ENCODE data around the gene RALGAPA2.
"Not testable (repeated sequence)": the region's sequence is repeated elsewhere in the genome, so short reads cannot be mapped to it uniquely, and the experiment has no call there.

The RALGAPA2 gene

DNA sequence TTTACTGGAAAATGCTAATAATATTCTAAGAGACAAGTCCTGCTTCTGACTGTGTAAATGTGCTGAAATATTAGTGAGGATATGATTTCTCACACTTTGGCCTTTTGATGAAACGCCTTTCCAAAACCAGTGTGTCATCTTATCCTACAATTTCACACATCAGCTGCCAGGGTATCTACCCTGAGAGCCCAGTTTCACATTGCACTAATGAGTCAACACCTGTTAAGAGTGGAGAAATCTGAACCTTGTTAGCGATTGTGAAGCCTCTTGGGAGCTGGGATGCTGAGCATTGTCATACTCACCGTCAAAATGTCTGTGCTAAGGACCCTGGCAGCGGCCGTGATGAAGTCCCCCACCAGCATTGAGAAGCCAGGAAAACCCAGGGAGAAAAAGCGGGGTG, 166.0 kb downstream of the RALGAPA2 start:
- Mint-ChIP-seq H3K27ac (no peak overlapping the region), H3K27me3 (no peaks in the 10 kb centered on the region), H3K4me3 (no peak overlapping the region), H3K4me1 (peaks cover 21% of the 10 kb centered on the region), H3K9me3 (no peaks in the 10 kb centered on the region), H3K36me3 (peaks cover 45% of the 10 kb centered on the region)
- no peak for ATAC-seq

DNA sequence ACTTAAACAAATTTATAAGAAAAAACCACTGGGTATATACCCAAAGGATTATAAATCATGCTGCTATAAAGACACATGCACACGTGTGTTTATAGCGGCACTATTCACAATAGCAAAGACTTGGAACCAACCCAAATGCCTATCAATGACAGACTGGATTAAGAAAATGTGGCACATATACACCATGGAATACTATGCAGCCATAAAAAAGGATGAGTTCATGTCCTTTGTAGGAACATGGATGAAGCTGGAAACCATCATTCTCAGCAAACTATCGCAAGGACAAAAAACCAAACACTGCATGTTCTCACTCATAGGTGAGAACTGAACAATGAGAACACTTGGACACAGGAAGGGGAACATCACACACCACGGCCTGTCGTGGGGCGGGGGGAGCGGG, 169.1 kb downstream of the RALGAPA2 start:
- not testable (repeated sequence) for ATAC-seq, H3K4me3 Mint-ChIP-seq, H3K27me3 Mint-ChIP-seq, H3K9me3 Mint-ChIP-seq, H3K27ac Mint-ChIP-seq
- peaks cover 21% of the 10 kb centered on the region for H3K4me1 Mint-ChIP-seq
- H3K36me3 Mint-ChIP-seq: peaks cover 54% of the 10 kb centered on the region

DNA sequence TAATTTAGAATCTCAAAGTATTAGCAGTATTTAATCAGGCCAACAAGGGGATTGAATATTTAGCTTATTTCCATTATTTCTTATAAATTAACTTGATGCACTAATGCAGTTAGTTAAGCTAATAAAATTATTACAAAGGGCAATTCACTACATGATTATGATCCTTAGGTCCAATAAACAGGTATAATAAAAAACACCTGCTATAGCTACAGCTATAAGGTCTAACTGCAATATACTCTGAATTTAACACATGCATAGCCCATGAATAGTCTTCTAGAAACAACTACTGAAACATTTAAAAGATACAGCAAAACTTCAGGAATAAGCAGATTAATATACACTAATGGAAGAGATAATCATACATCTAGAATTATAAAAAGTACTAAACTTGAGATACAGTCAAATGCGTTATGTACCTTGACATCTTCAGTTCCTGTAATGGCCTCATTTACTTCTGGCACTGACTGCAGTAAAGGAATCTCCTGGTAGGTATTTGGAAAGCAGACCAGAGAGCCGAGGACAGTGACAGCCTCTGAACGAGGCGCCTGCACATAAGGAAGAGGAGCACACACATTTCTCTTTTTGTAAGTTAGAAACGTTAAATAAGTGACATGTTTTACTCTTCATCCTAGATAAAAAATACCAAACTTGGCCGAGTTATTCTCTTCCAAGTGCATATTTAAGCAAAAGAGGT, 176.1 kb downstream of the RALGAPA2 start:
- Mint-ChIP-seq H3K4me1 (no peaks in the 10 kb centered on the region), H3K4me3 (no peak overlapping the region), H3K36me3 (peaks cover 34% of the 10 kb centered on the region), H3K27me3 (no peaks in the 10 kb centered on the region), H3K27ac (no peak overlapping the region), H3K9me3 (no peaks in the 10 kb centered on the region)
- ATAC-seq: no peak

DNA sequence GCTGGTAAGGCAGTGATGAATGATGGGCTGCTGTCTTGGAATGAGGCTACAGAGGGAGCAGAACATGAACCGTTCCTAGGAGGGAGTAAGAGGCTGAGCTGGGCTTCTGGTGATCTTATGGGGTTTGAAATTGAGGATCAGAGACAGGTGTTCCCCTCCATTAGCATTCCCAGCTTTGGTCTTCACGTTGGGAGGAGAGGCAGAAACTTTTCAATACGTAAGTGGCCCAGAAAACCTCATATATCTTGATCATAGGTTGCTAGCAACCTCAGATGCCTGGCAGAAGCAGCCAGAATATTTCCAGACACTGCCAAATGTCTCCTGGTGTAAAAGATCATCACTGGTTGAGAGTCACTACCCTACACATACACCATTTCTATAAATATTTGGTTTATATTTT, 177.4 kb downstream of the RALGAPA2 start:
- ATAC-seq: no peak
- H3K36me3 Mint-ChIP-seq: peaks cover 39% of the 10 kb centered on the region
- H3K27ac Mint-ChIP-seq: no peak overlapping the region
- no peaks in the 10 kb centered on the region for H3K9me3 Mint-ChIP-seq
- no peaks in the 10 kb centered on the region for H3K27me3 Mint-ChIP-seq
- no peak overlapping the region for H3K4me3 Mint-ChIP-seq
- H3K4me1 Mint-ChIP-seq: no peaks in the 10 kb centered on the region

DNA sequence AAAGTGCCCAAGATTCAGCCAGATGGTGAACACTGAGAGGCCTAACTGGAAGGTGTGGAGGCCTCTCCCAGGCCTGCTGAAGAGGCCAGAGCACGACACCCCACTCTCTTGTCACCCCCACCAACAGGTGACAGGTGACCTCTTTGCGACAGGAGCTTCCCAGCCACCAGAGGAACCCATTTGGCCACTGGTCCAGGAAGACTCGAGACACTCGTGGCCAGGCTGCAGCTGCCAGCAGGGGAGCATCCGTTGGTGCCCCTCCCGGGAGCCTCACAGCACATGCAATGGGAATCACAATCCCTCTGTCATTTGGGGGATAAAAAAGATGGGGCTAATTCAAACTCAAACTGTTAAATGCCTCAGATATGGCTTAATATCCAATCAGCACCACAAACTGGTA, 181.2 kb downstream of the RALGAPA2 start:
- H3K36me3 Mint-ChIP-seq: peaks cover 35% of the 10 kb centered on the region
- H3K4me1 Mint-ChIP-seq: no peaks in the 10 kb centered on the region
- no peak overlapping the region for H3K27ac Mint-ChIP-seq
- no peaks in the 10 kb centered on the region for H3K9me3 Mint-ChIP-seq
- ATAC-seq: no peak
- no peaks in the 10 kb centered on the region for H3K27me3 Mint-ChIP-seq
- no peak overlapping the region for H3K4me3 Mint-ChIP-seq

DNA sequence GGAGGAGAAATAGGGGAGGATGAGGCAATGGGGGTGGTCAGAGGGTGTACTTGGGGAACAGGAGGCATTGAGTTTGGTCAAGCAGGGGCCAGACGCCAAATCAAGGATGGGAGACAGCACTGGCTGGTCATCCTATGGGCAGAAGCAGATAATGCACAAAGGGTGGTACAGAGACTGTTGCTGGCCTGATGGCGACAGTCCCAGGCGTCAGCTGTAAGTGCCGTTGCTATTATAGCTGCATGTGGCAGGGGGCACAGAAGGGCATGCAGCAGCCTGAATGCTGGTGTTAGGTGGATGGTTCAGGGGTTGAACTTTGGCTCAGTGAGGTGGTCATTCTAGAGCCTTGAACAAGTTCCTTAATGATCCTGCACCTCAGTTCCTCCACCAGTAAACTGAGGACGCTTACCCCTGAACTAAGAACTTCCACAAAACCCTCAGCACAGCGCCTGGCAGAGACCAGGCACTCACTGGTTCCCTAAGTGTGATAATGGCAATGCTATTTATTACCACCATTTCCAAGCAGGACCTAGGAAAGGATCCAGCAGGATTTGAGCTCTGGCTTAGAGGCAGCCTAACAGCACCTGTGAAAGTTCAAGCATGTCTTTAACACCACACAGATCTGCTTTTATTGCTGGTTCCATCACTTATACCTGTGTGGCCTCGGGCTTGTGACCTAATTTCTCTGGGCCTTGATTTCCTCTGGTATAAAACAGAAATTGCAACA, 181.9 kb downstream of the RALGAPA2 start:
- Mint-ChIP-seq H3K4me1 (no peaks in the 10 kb centered on the region), H3K27ac (no peak overlapping the region), H3K9me3 (no peaks in the 10 kb centered on the region), H3K4me3 (no peak overlapping the region), H3K36me3 (peaks cover 35% of the 10 kb centered on the region), H3K27me3 (no peaks in the 10 kb centered on the region)
- no peak for ATAC-seq

DNA sequence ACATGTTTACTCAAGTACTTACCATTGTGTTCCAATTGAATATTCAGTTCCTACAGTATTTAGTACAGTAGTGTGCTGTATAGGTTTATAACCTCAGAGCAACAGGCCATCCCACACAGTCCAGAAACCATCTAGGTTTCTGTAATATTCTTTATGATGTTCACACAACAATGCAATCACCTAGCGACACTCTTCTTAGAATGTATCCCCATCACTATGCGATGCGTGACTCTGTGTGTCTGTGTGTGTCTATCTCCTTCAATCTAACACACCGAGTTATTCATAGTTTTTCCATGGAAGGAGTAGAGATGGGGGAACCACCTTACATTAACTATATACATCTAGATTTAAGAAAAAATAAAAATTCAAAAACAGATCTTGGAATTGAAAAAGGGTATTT, 182.8 kb downstream of the RALGAPA2 start:
- H3K9me3 Mint-ChIP-seq: no peaks in the 10 kb centered on the region
- H3K4me1 Mint-ChIP-seq: no peaks in the 10 kb centered on the region
- peaks cover 35% of the 10 kb centered on the region for H3K36me3 Mint-ChIP-seq
- H3K27ac Mint-ChIP-seq: no peak overlapping the region
- H3K27me3 Mint-ChIP-seq: no peaks in the 10 kb centered on the region
- ATAC-seq: no peak
- H3K4me3 Mint-ChIP-seq: no peak overlapping the region

DNA sequence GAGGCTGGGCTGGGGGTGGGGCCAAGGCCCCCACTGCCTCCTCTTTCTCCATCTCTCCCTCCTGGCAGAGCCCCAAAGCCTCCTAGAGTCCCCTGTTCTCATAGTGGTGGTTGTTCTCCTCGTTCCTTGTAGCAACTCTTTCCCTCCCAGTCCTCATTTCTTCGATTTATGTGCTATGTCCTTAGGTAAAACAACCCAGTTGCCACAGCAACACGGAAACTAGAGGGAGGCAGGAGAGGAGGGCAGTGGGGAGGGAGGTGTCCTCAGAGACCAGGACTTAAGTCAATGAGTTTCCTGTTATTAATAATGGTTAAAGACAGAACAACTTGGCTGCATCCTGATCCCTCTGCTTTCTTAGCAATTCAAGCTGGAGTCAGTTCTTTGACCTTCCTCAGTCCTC, 183.6 kb downstream of the RALGAPA2 start:
- Mint-ChIP-seq H3K27ac (no peak overlapping the region), H3K4me3 (no peak overlapping the region), H3K27me3 (no peaks in the 10 kb centered on the region), H3K36me3 (peaks cover 32% of the 10 kb centered on the region), H3K4me1 (no peaks in the 10 kb centered on the region), H3K9me3 (no peaks in the 10 kb centered on the region)
- no peak for ATAC-seq

DNA sequence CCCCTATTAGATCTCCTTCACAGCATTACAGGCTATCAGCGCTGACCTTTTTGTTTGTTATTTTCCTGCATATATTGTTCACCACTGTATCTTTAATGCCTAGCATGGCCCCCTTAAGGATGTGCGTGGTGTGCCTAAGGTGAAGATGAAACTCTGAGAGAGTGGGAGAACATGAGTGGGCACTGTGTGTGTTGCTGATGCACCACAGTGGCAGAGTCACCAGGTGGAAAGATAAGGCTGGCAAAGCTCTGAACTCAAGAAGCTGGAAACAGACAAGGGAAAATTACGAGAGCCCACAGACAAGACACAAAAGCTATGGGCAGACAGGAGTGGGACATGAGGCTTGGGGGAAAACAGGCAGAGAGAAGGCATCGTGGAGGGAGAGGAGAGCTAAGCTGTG, 184.8 kb downstream of the RALGAPA2 start:
- Mint-ChIP-seq H3K36me3 (peaks cover 27% of the 10 kb centered on the region), H3K9me3 (no peaks in the 10 kb centered on the region), H3K4me1 (no peaks in the 10 kb centered on the region), H3K27me3 (no peaks in the 10 kb centered on the region), H3K27ac (no peak overlapping the region), H3K4me3 (no peak overlapping the region)
- no peak for ATAC-seq

DNA sequence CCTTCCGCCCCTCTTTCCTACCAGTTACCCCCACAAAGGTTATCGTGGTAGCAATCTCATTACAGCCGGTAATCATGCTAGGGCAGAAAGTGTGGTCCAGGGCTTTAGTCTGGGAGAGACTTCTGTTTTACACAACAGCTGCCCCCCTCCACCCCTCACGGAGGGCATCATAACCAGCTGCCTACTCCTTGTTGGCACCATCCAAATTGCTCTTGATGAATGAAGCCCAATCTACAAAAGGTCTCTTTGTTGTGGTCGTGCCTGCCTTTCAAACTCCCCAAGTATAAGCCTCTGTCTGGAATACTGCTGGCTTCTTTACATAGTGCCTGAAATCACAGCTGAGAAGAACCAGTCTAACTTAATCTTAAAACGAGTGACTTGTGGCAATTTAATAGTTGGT, 186.7 kb downstream of the RALGAPA2 start:
- no peaks in the 10 kb centered on the region for H3K27me3 Mint-ChIP-seq
- no peaks in the 10 kb centered on the region for H3K4me1 Mint-ChIP-seq
- H3K36me3 Mint-ChIP-seq: peaks cover 31% of the 10 kb centered on the region
- no peak overlapping the region for H3K27ac Mint-ChIP-seq
- no peak overlapping the region for H3K4me3 Mint-ChIP-seq
- H3K9me3 Mint-ChIP-seq: no peaks in the 10 kb centered on the region
- no peak for ATAC-seq

DNA sequence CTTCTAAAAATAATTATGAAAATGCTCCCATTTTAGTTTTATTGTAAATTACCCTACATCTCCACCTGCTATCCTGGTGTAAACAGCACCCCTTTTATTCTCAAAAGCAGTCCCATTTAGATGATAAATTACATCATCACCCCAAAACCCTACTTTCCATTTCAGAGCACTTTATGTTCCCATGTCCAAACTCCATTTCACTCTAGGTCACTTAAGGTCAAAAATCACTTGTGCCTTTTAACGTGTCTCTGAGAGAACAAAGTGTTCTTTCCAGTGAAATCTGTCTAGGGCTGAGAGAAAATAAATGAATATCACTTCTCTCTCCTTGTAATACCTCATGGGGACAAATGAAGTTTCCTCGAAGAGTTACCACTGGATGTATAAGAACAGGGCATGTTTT, 187.2 kb downstream of the RALGAPA2 start:
- Mint-ChIP-seq H3K9me3 (no peaks in the 10 kb centered on the region), H3K4me1 (no peaks in the 10 kb centered on the region), H3K4me3 (no peak overlapping the region), H3K27me3 (no peaks in the 10 kb centered on the region), H3K27ac (no peak overlapping the region), H3K36me3 (peaks cover 33% of the 10 kb centered on the region)
- ATAC-seq: no peak

DNA sequence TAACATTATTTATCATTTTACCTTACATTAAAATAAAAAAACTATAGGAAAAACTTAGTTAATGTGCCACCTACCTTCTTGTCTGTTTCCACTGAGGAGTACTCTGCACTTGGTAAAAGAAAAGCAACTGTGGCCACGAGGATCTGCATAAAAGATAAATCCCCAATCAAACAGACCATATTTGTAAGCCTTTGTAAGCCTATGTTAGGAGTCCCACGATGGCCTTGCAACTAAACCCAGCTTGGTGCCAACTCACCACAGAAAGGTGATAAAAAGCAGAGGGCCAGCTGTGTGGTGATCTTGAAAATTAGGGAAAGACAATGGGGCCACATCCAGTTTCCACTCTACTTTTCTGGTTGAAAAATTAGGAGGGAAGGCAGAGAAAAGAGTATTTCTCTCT, 187.7 kb downstream of the RALGAPA2 start:
- H3K9me3 Mint-ChIP-seq: no peaks in the 10 kb centered on the region
- H3K27ac Mint-ChIP-seq: no peak overlapping the region
- H3K27me3 Mint-ChIP-seq: no peaks in the 10 kb centered on the region
- no peak overlapping the region for H3K4me3 Mint-ChIP-seq
- no peaks in the 10 kb centered on the region for H3K4me1 Mint-ChIP-seq
- ATAC-seq: no peak
- H3K36me3 Mint-ChIP-seq: peaks cover 32% of the 10 kb centered on the region

DNA sequence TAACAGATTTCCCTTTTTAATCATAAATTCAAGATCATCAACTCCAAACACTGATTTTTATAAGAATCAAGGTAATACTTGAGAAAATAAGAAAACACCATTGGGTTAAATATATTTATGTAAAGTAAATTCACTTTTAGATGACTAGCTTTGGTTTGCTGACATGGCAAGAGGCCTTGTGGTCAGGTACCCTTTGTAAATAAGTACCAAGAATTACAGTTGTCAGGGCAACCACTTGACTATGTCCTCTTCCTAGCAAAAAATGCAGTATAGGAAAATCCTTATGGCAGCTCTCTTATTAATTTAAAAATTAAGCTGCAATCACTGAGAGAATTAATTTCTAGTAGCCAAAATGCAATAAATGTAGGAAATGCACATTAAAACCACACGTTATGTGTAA, 190.7 kb downstream of the RALGAPA2 start:
- H3K4me3 Mint-ChIP-seq: no peak overlapping the region
- H3K36me3 Mint-ChIP-seq: peaks cover 39% of the 10 kb centered on the region
- H3K4me1 Mint-ChIP-seq: no peaks in the 10 kb centered on the region
- no peaks in the 10 kb centered on the region for H3K27me3 Mint-ChIP-seq
- ATAC-seq: no peak
- no peak overlapping the region for H3K27ac Mint-ChIP-seq
- H3K9me3 Mint-ChIP-seq: no peaks in the 10 kb centered on the region

DNA sequence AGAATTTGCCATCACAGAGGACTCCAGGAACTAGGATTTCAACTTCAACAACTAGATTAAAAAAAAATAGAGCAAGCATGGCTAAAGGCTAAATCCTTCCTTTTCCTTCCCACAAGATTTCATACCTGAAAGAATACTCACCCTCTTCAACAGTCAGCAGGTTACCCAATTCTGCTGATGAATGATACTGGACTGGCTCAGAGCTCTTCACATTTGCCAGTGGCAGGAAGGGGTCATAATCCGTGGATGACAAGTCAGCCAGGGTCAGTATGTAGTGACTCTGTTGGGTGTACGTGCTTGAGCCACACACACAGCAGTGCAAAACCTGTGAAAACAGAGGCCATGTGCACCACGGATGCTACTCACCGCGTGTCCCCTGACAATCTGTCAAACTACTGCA, 191.7 kb downstream of the RALGAPA2 start:
- Mint-ChIP-seq H3K4me1 (no peaks in the 10 kb centered on the region), H3K27me3 (no peaks in the 10 kb centered on the region), H3K27ac (no peak overlapping the region), H3K9me3 (no peaks in the 10 kb centered on the region), H3K36me3 (peaks cover 47% of the 10 kb centered on the region), H3K4me3 (no peak overlapping the region)
- no peak for ATAC-seq

DNA sequence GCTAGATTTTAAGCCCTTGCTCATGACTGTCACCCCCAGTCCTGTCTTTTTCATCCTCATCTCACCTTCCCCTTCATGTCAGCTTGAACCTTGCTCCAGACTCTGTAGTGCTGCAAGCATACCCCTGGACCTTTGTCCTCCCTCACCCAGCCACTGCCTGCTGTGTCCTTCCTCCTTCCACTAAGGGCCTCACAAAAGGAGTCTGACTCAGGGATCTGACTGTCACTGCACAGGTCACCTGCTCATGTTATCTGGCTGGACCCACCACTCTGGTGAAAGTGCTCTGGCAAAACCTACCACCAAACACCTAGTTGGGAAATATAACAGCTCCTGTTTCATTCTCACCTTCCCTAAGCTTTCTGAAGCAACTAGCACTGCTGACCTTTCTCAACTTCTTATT, 193.2 kb downstream of the RALGAPA2 start:
- Mint-ChIP-seq H3K4me1 (no peaks in the 10 kb centered on the region), H3K36me3 (peaks cover 60% of the 10 kb centered on the region), H3K27me3 (no peaks in the 10 kb centered on the region), H3K9me3 (peaks cover 2% of the 10 kb centered on the region), H3K4me3 (no peak overlapping the region), H3K27ac (no peak overlapping the region)
- ATAC-seq: no peak

DNA sequence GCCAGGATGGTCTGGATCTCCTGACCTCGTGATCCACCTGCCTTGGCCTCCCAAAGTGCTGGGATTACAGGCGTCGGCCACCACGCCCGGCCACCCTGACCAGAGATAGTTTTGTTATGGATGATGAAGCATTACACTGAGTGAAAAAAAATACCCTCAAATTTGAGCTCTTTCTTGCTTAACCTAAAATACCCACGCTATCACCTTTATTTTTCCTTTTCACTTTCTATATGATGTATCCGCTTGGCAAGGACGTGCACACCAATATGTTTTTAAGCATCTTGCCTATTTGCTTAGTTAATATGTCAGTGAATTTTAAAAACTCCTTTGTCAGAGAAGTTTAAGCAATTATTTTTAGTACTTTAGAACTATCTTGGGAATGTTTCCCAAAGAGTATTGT, 194.2 kb downstream of the RALGAPA2 start:
- H3K4me3 Mint-ChIP-seq: no peak overlapping the region
- peaks cover 70% of the 10 kb centered on the region for H3K36me3 Mint-ChIP-seq
- H3K9me3 Mint-ChIP-seq: peaks cover 7% of the 10 kb centered on the region

More for the DNA sequence above, 194.2 kb downstream of the RALGAPA2 start:
- H3K27me3 Mint-ChIP-seq: no peaks in the 10 kb centered on the region
- no peak for ATAC-seq
- H3K27ac Mint-ChIP-seq: no peak overlapping the region
- no peaks in the 10 kb centered on the region for H3K4me1 Mint-ChIP-seq
